Left ventricle myocardium superior (tissue), 1 donor: ENCODE measurements around the gene ZNF415. TPM values are rescaled to one million over a fixed set of nuclear protein-coding genes. Genes with fewer than 3 reads are reported as not detected.
"Not testable (repeated sequence)": the region's sequence is repeated elsewhere in the genome, so short reads cannot be mapped to it uniquely, and the experiment has no call there.

Experiments
- ATAC-seq: fragments of 200-7000 bp; cut with Tn5 transposase; one replicate; pipeline ENCODE4 v1.9.1; 2020; ENCODE audit warnings: mild to moderate bottlenecking, moderate library complexity
- DNase-seq: peaks from one replicate; pipeline ENCODE4 v3.0.0-alpha.2; 2020
- intact Hi-C: fragments of 100-400 bp; cut with micrococcal nuclease; formaldehyde crosslinking; loops from one replicate; pipeline ENCODE4 v1.11.0; 2022
- total RNA-seq: library from RNA; stranded (reverse); fragmentation: NEBNext Ultra II Directional; extraction: Animal tissue kit (Norgen Biotek cat#: 25700); gene quantifications from one replicate; pipeline ENCODE4 v1.2.1, GENCODE V29; 2021
- donor health status: DM: no; HTN: yes; CAD: no; lungs with severe emphysema.

ZNF415 gene
- total RNA-seq, 1 donor from 2014 or later, result 23.9 TPM

DNA sequence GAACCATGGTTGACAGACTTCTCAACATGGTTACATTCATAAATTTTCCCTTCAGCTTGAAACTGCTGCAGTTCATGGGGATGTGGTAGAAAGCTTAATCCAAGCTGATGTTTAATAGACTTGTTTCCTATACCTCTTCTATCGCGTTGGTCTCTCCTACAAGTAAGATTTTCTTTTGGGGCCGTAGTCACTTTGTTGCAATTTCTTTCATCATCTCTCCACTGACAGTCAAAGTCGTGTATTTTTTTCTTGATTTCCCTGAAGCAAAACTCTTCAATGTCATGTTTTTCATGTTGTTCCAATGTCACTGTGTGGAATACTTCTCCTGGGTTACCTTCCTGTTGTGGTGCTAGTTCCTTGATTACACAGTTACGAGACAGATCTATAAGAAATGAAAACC is 23.2 kb downstream of the ZNF415 start:
- DNase-seq (no peak), ATAC-seq (no peak)
- intact Hi-C loops, result no loop called here

- ATAC-seq (peak; percentile 99), DNase-seq (peak; percentile 99)
- intact Hi-C loops, result no loop called here
Observed at GRCh38 chr19:53103234-53104203, 29.2 kb downstream of the ZNF415 start, which contains the start of gene ZNF160. Gene ZNF160 (minus strand): TSS chr19:53103422. CDS start chr19:53086276, 17,146 bp downstream.

DNA sequence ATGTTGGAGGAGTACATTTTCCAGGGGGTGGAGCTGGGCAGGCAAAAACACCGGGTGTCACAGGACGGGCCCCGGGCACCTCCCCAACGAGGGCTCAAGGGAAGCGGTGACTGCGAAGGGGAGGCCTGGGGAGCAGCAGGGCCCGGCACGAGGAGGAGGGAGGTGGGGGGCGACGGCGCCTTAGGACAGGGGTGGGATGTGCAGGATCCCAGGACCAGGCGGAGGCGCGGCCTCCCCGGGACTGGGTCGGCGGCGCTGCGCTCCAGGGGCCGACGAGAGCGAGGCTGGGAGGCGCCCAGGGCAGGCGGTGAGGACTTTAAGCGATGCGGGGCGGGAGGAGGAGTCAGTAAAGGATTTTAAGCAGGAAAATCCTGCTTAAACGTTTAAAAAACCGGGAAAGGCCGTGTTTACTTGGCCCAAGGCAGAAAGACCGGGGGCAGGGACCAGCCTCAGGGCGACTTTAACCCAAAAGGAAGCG is 29.9 kb downstream of the ZNF415 start:
- intact Hi-C loops, result no loop called here
- DNase-seq, result peak; percentile 55
- peak; percentile 47 for ATAC-seq

DNA sequence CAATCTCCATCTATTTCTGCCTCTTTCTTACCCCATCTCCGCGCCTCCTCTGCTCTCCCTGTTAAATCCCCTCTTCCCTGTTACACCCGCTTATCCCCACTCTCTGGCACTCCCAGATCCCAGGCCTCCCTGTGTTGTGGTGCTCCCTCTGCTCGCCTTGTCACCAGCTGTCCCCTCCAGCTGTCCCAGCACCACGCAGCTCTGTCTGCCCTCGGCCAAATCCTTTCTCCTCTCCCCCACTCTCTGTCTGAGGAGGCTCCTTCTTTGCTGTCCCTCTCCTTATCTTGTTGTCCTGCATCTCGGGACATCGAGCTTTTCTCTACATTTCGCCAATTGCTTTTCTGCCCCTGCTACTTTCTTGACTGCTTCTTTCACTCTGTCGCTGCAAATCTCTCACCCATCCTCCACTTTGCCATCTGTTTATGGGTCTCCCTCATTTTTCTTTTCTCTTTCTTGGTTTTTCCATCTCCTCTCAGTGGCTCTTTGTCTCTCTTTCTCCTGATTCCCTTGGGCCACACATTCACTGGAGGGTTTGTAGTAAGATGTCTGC is 30.4 kb downstream of the ZNF415 start:
- intact Hi-C loops, result no loop called here
- ATAC-seq, result no peak
- DNase-seq, result no peak

GRCh38 chr19:53101518-53101917 is 31.2 kb downstream of the ZNF415 start:
- DNase-seq (no peak), ATAC-seq (no peak)
- intact Hi-C loops, result no loop called here

DNA sequence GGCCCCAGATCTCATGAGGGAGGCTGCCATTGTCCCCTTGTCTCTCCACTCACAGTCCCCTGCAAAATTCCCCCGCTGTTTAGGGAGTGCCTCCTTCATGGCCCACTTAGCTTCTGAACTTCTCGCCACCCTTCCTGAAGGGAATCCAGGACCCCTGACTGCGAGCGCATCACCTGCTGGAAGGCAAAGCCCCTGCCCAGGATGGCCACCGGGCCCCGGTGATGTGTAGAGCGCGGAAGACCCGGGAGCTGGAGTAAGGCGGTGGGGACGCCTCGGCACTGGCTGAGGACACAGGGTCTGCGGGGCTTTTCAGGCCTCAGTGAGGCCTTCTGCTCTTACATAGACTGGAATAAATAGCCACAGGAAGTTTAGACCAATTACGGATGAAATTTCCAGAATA is 34.1 kb downstream of the ZNF415 start:
- ATAC-seq, DNase-seq, intact Hi-C loops: not testable (repeated sequence)

GRCh38 chr19:53096982-53097690 is 35.6 kb downstream of the ZNF415 start:
- peak; percentile 79 for ATAC-seq
- intact Hi-C loops, result not testable (repeated sequence)

DNA sequence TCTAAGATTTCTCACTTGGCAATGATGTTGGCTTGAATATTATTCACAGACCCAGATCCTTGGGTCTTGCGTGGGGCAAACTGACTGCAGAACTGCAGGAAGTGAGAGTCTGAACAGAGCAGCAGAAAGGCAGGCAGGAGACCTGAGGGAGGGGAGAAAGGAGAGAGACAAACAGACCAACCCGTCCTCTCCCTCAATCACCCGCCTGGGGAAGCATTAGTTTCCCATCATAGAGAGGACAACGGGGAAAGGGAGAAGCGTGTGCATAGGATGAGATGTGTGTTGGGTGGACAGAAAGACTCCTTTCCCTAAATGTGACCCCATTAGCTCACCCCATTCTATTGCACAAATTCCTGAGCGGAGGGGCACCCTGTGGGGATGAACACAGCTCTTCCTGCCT is 36.1 kb downstream of the ZNF415 start:
- intact Hi-C loops, DNase-seq: not testable (repeated sequence)
- peak; percentile 38 for ATAC-seq

More at GRCh38 chr19:53096982-53097690, 35.6 kb downstream of the ZNF415 start:
- not testable (repeated sequence) for DNase-seq

- ATAC-seq, result no peak
- intact Hi-C loops, result no loop called here
- DNase-seq, result no peak
Observed at GRCh38 chr19:53094754-53095575, 37.7 kb downstream of the ZNF415 start.

DNA sequence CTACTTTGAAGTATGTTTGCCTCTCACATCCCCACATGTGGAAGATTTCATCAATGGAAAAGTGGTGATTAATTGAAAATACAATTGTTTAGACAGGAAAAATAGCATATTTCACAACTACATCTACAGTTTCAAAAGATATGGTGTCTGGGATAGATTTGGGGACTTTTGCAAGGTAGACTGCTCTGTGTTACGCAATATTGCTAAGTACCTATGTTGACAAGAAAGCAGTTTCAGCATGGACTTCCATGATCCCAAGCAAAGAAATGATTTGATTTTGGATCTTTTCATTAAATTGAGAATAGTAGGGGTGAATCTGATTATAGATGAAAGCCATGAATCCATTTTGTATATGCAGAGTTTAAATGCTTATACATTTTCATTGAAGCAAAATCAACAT is 40.0 kb downstream of the ZNF415 start:
- DNase-seq (no peak), ATAC-seq (no peak)
- intact Hi-C loops, result no loop called here

DNA sequence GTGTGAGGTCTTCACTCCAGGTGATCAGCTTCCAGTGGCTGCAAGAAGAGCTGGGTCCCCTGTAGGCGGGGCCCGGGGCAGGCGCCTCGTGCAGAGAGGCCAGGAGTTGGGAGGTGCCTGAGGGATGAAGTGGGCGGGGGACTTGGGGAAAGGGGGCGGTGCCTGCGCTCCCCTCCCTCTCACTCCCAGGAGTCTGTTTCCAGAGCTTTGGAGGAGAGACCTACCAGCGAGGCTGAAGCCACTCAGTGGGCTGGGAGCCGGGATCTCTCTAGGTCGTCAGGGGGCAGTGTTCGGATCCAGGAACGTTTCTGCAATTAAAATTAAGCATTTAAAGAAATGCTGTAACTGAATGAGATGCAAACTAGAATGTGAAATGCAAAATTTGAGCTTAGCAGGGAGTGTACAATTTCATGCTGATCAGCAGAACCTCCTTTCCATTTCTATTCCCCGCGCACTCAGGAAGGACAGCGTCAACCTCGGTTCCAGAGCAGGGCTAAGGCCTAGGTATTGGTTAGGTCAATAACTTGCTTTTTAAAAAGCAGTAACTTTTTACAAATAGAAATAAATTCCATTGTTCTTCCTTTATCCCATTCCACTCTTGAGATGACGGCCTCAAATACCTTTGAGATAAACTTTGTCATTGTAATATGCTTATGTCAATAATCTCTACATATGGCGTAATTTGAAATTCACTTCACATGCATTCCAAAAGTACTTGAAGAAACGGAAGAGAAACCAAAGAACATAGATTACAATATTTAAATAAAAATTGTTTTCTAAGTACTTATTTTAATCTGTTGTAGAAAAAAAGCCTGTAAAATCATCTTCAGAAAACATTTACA is 41.1 kb downstream of the ZNF415 start:
- intact Hi-C loops, result no loop called here
- no peak for DNase-seq

GRCh38 chr19:53088091-53088490 is 44.6 kb downstream of the ZNF415 start:
- ATAC-seq (no peak), DNase-seq (no peak)
- intact Hi-C loops, result no loop called here

More for the DNA sequence above, 41.1 kb downstream of the ZNF415 start:
- ATAC-seq, result no peak

DNA sequence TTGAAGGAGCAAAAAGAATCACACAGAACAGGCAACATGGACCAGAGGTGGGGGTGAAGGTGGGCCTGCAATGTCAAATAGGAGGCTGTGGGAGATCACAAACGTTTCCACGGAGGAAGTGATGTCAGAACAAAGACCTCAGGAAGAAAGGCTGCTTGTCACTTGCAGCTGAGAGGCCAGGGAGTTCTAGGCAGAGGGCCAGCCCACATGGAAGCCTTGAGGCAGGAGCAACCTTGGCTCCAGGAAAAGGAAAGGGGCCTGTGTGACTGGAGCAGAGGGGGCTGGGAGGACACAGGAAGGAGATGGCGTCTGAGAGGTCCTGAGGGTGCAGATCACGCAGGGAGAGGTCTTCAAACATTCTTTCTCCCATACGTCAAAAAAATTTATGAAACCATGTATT is 45.8 kb downstream of the ZNF415 start:
- peak; percentile 70 for DNase-seq
- intact Hi-C loops, result no loop called here
- ATAC-seq, result peak; percentile 86

- intact Hi-C loops, result no loop called here
- DNase-seq (no peak), ATAC-seq (no peak)
Observed at GRCh38 chr19:53085496-53085895, 47.2 kb downstream of the ZNF415 start.

DNA sequence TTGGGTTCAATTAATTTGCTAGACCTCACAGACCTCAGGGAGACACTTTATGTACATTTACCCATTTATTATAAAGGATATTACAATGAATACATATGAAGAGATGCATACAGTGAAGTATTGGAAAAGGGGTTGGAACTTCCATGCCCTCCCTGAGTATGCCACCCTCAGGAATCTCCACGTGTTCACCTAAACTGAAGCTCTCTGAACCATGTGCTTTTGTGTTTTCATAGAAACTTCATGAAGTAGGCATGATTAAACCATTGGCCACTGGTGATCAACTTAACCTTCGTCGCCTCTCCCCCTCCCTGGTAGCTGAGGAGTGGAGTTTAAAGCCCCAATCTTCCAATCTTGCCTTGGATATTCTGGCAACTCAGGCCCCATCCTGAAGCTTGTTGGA is 49.8 kb downstream of the ZNF415 start:
- intact Hi-C loops, result no loop called here
- DNase-seq, result no peak

GRCh38 chr19:53079313-53079924 is 53.3 kb downstream of the ZNF415 start:
- intact Hi-C loops, result loop anchor here (10.0 kb wide), 1 partner anchor 55 kb away; the partner anchor contains the start of gene ZNF415
- no peak for DNase-seq
- peak; percentile 29 for ATAC-seq

More for the DNA sequence above, 49.8 kb downstream of the ZNF415 start:
- ATAC-seq, result no peak

DNA sequence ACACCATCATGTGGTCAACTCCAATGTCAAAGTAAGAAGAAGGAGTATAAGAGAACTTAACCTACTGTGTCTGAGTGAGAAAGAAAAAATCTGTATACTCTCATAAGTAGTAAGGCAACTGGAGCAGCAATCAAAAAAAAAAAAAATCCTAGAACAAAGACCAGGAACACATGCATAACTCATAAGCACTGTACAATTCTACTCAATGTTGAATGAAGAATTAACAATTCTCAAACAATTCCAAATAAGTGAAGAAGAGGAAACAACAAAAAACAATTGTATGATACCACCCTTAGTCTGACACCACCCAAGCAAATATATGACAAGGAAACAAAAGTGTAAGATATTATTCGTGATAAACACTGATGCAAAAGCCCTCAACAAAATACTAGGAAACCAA is 54.0 kb downstream of the ZNF415 start:
- intact Hi-C loops, result loop anchor here (10.0 kb wide), 1 partner anchor 56 kb away; the partner anchor contains the start of gene ZNF415
- ATAC-seq, result peak; percentile 51
- no peak for DNase-seq
